Trophoblast cell (in vitro differentiated cells and primary cell): ENCODE data around the gene AARS2.

Source experiments
- DNase-seq, 2 donors: peaks; one replicate each; pipeline ENCODE4 v3.0.0-alpha.2; 2016
- H2AFZ ChIP-seq: 2 replicates; pipeline ENCODE4 v1.6.1; 2013; ENCODE audit warnings: low read length, moderate library complexity, mild to moderate bottlenecking; ENCODE audit not compliant: insufficient read depth, poor library complexity
- H2AK5ac ChIP-seq: 2 replicates; pipeline ENCODE4 v1.6.1; 2013; ENCODE audit warnings: mild to moderate bottlenecking, low read length
- H2BK120ac ChIP-seq: 2 replicates; pipeline ENCODE4 v1.6.1; 2013; ENCODE audit warnings: low read length, mild to moderate bottlenecking, moderate library complexity; ENCODE audit not compliant: insufficient read depth, poor library complexity
- H2BK12ac ChIP-seq: 2 replicates; pipeline ENCODE4 v1.6.1; 2013; ENCODE audit warnings: mild to moderate bottlenecking, low read length, moderate library complexity
- H2BK5ac ChIP-seq: 2 replicates; pipeline ENCODE4 v1.6.1; 2013; ENCODE audit warnings: low read length, low read depth, moderate library complexity, mild to moderate bottlenecking; ENCODE audit not compliant: poor library complexity
- H3K14ac ChIP-seq: 2 replicates; pipeline ENCODE4 v1.6.1; 2013; ENCODE audit warnings: mild to moderate bottlenecking, low read length
- H3K18ac ChIP-seq: 2 replicates; pipeline ENCODE4 v1.6.1; 2013; ENCODE audit warnings: mild to moderate bottlenecking, low read length
- H3K23ac ChIP-seq: 2 replicates; pipeline ENCODE4 v1.6.1; 2013; ENCODE audit warnings: low read length
- H3K27ac ChIP-seq: 2 replicates; pipeline ENCODE4 v1.5.1; 2013; ENCODE audit warnings: low read depth, mild to moderate bottlenecking, inconsistent platforms, low read length, moderate library complexity
- H3K27me3 ChIP-seq: 2 replicates; pipeline ENCODE4 v1.6.1; 2013; ENCODE audit warnings: inconsistent platforms, mild to moderate bottlenecking, low read length, moderate library complexity; ENCODE audit not compliant: insufficient read depth
- H3K36me3 ChIP-seq, 2 experiments: 1 replicate in 1 of 2; 2 replicates in 1 of 2; pipeline ENCODE4 v1.6.1; 2013; ENCODE audit warnings: low read length in 2 of 2, mild to moderate bottlenecking in 2 of 2, moderate library complexity in 1 of 2; ENCODE audit not compliant: insufficient read depth in 2 of 2, control insufficient read depth in 1 of 2
- H3K4ac ChIP-seq: 2 replicates; pipeline ENCODE4 v1.6.1; 2013; ENCODE audit warnings: low read depth, mild to moderate bottlenecking, low read length, moderate library complexity
- H3K4me1 ChIP-seq, 2 experiments: 1 replicate in 1 of 2; 2 replicates in 1 of 2; pipeline ENCODE4 v1.6.1; 2013; ENCODE audit warnings: low read length in 2 of 2, mild to moderate bottlenecking in 2 of 2, moderate library complexity in 1 of 2; ENCODE audit not compliant: insufficient read depth in 2 of 2, control insufficient read depth in 1 of 2
- H3K4me2 ChIP-seq: 2 replicates; pipeline ENCODE4 v1.6.1; 2013; ENCODE audit warnings: inconsistent platforms, mild to moderate bottlenecking, low read length, moderate library complexity
- H3K4me3 ChIP-seq: 2 replicates; pipeline ENCODE4 v1.5.1; 2013; ENCODE audit warnings: mild to moderate bottlenecking, low read depth, low read length, inconsistent platforms
- H3K79me1 ChIP-seq: one replicate; pipeline ENCODE4 v1.6.1; 2013; ENCODE audit warnings: low read length
- H3K79me2 ChIP-seq: 2 replicates; pipeline ENCODE4 v1.6.1; 2013; ENCODE audit warnings: low read length, mild to moderate bottlenecking; ENCODE audit not compliant: control insufficient read depth, insufficient read depth, poor library complexity
- H3K9ac ChIP-seq: 2 replicates; pipeline ENCODE4 v1.6.1; 2013; ENCODE audit warnings: mild to moderate bottlenecking, low read length
- H3K9me3 ChIP-seq: 2 replicates; pipeline ENCODE4 v1.6.1; 2013; ENCODE audit warnings: low read depth, mild to moderate bottlenecking, control low read depth, inconsistent platforms, low read length; ENCODE audit not compliant: insufficient read depth
- H4K12ac ChIP-seq: 2 replicates; pipeline ENCODE4 v1.6.1; 2013; ENCODE audit warnings: low read depth, mild to moderate bottlenecking, low read length, moderate library complexity
- H4K8ac ChIP-seq: 2 replicates; pipeline ENCODE4 v1.6.1; 2013; ENCODE audit warnings: low read depth, mild to moderate bottlenecking, low read length, moderate library complexity
- H4K91ac ChIP-seq: one replicate; pipeline ENCODE4 v1.6.1; 2013; ENCODE audit warnings: low read depth, mild to moderate bottlenecking, low read length, moderate library complexity
- WGBS: extraction: QIAGEN DNeasy Blood & Tissue Kit; methylation state at CpG from one replicate; pipeline ENCODE4 v1.1.7; 2013; ENCODE audit warnings: missing lambda C conversion rate; ENCODE audit not compliant: insufficient read length, insufficient coverage; ENCODE audit errors: extremely low coverage; 5-methylcytosine and 5-hydroxymethylcytosine counted together

Gene AARS2

GRCh38 chr6:44309631-44310030 is 3.5 kb downstream of the AARS2 start:
- no peak overlapping the region for H2AFZ ChIP-seq
- no peak overlapping the region for H2AK5ac ChIP-seq
- no peak overlapping the region for H3K27ac ChIP-seq
- H4K8ac ChIP-seq, result no peak overlapping the region
- H4K91ac ChIP-seq, result no peak overlapping the region
- no peak overlapping the region for H3K4ac ChIP-seq
- no peak overlapping the region for H3K4me3 ChIP-seq
- no peak overlapping the region for H3K4me2 ChIP-seq
- H3K27me3 ChIP-seq, result no peaks in the 10 kb centered on the region
- H3K14ac ChIP-seq, result no peak overlapping the region
- no peak overlapping the region for H3K23ac ChIP-seq
- peaks cover 57 to 60% of the 10 kb centered on the region in 2 experiments for H3K36me3 ChIP-seq
- no peak overlapping the region for H3K9ac ChIP-seq
- peaks cover 3 to 7% of the 10 kb centered on the region in 2 experiments for H3K4me1 ChIP-seq
- no peak for DNase-seq
- H2BK120ac ChIP-seq, result no peak overlapping the region
- H2BK12ac ChIP-seq, result no peak overlapping the region
- peaks cover 5% of the 10 kb centered on the region for H3K79me1 ChIP-seq
- H4K12ac ChIP-seq, result no peak overlapping the region
- H3K9me3 ChIP-seq, result peaks cover 4% of the 10 kb centered on the region
- peaks cover 4% of the 10 kb centered on the region for H3K79me2 ChIP-seq
- no peak overlapping the region for H3K18ac ChIP-seq
- H2BK5ac ChIP-seq, result no peak overlapping the region

- Histone ChIP-seq H2BK5ac (no peak overlapping the region), H2BK12ac (no peak overlapping the region), H3K14ac (no peak overlapping the region), H3K23ac (no peak overlapping the region), H3K4ac (no peak overlapping the region), H2AK5ac (no peak overlapping the region), H3K36me3 (peaks cover 62 to 65% of the 10 kb centered on the region in 2 experiments), H2AFZ (no peak overlapping the region), H3K27me3 (no peaks in the 10 kb centered on the region), H3K9me3 (peaks cover 4% of the 10 kb centered on the region), H3K4me2 (no peak overlapping the region), H2BK120ac (no peak overlapping the region), H4K91ac (no peak overlapping the region), H3K79me2 (peaks cover 4% of the 10 kb centered on the region), H3K79me1 (peaks cover 5% of the 10 kb centered on the region), H4K8ac (no peak overlapping the region), H4K12ac (no peak overlapping the region), H3K27ac (no peak overlapping the region), H3K4me3 (no peak overlapping the region), H3K4me1 (peaks cover 3 to 7% of the 10 kb centered on the region in 2 experiments), H3K18ac (no peak overlapping the region), H3K9ac (no peak overlapping the region)
- DNase-seq, result no peak
- no CpG with 5 or more reads among the region's 2 CpGs for WGBS
Observed at GRCh38 chr6:44309092-44309491, 4.1 kb downstream of the AARS2 start.

GRCh38 chr6:44307217-44307616 is 5.9 kb downstream of the AARS2 start:
- no CpG with 5 or more reads among the region's 10 CpGs for WGBS

GRCh38 chr6:44306710-44307109 is 6.4 kb downstream of the AARS2 start:
- no peak overlapping the region for H2AFZ ChIP-seq
- H2AK5ac ChIP-seq, result no peak overlapping the region
- H3K4me1 ChIP-seq, result no peaks in the 10 kb centered on the region
- no peak overlapping the region for H3K4ac ChIP-seq
- peaks cover 4% of the 10 kb centered on the region for H3K9me3 ChIP-seq
- no peak for DNase-seq
- no peak overlapping the region for H4K8ac ChIP-seq
- peaks cover 85 to 89% of the 10 kb centered on the region in 2 experiments for H3K36me3 ChIP-seq
- no peaks in the 10 kb centered on the region for H3K79me2 ChIP-seq
- H3K79me1 ChIP-seq, result no peaks in the 10 kb centered on the region
- H2BK120ac ChIP-seq, result no peak overlapping the region
- H3K27me3 ChIP-seq, result no peaks in the 10 kb centered on the region
- no peak overlapping the region for H4K91ac ChIP-seq
- H2BK5ac ChIP-seq, result no peak overlapping the region
- H3K4me2 ChIP-seq, result no peak overlapping the region
- no peak overlapping the region for H3K4me3 ChIP-seq
- H2BK12ac ChIP-seq, result no peak overlapping the region
- no peak overlapping the region for H4K12ac ChIP-seq
- no peak overlapping the region for H3K18ac ChIP-seq
- H3K9ac ChIP-seq, result no peak overlapping the region
- H3K14ac ChIP-seq, result no peak overlapping the region
- WGBS, result no CpG with 5 or more reads among the region's 8 CpGs
- H3K27ac ChIP-seq, result no peak overlapping the region
- no peak overlapping the region for H3K23ac ChIP-seq

More at GRCh38 chr6:44307217-44307616, 5.9 kb downstream of the AARS2 start:
- Histone ChIP-seq H3K18ac (no peak overlapping the region), H3K4ac (no peak overlapping the region), H3K9me3 (peaks cover 4% of the 10 kb centered on the region), H4K91ac (no peak overlapping the region), H3K14ac (no peak overlapping the region), H3K27ac (no peak overlapping the region), H4K8ac (no peak overlapping the region), H3K36me3 (peaks cover 80 to 84% of the 10 kb centered on the region in 2 experiments), H3K79me2 (no peaks in the 10 kb centered on the region), H2BK12ac (no peak overlapping the region), H2AK5ac (no peak overlapping the region), H3K4me3 (no peak overlapping the region), H4K12ac (no peak overlapping the region), H3K9ac (no peak overlapping the region), H3K23ac (no peak overlapping the region), H3K4me1 (peaks cover under 1 to 3% of the 10 kb centered on the region in 2 experiments), H3K27me3 (no peaks in the 10 kb centered on the region), H2BK120ac (no peak overlapping the region), H2AFZ (no peak overlapping the region), H3K79me1 (no peaks in the 10 kb centered on the region), H2BK5ac (no peak overlapping the region), H3K4me2 (no peak overlapping the region)
- DNase-seq, result no peak
